GM10266 (cell line): ENCODE measurements around the gene ETS2.

Experiments
- DNase-seq: peaks from one replicate; pipeline ENCODE4 v3.0.0; 2012; ENCODE audit errors: extremely low spot score
- TF ChIP-seq, protein P1 (sequence below): IDR thresholded peaks from 2 replicates; pipeline ENCODE4 v1.5.1; 2012; ENCODE audit warnings: mild to moderate bottlenecking, low read depth; ENCODE audit not compliant: control insufficient read depth, insufficient read depth; ENCODE audit errors: missing control alignments

The ETS2 gene

DNA sequence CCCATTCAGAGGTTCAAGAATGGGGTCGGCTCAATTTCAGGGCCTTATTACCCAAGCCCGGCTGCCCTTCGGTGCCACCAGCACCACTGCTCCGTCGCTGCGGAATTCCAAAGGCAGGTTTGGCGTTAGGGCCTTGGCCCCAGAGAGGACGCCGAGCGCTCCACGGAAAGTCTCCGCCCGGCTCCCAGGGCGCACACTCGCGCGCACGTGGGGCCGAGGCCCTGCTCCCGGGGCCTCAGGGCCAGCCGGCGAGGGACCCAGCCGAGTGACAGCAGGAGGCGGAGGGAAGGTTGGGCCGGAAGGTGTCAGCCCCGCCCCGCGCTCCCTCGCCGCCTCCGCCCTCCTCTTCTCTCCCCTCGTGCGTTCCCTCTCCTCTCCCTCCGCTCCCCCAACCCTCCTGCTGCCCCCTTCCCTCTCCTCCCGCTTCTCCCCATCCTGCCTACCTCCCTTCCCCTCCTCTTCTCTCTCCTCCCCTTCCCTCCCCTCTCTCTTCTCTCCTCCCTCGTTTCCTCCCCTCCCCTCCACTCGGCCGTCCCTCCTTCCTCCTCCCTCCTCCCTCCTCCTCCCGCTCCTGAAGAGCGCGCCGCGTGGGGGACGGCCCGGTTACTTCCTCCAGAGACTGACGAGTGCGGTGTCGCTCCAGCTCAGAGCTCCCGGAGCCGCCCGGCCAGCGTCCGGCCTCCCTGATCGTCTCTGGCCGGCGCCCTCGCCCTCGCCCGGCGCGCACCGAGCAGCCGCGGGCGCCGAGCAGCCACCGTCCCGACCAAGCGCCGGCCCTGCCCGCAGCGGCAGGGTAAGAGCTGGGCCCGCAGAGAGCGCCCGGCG, at the start of gene ETS2:
ETS2 (plus strand) TSS at position 602 of the 825 bp plus-strand sequence. CDS start 4,106 bp downstream, outside the sequence.
- TF ChIP-seq, protein P1, sequence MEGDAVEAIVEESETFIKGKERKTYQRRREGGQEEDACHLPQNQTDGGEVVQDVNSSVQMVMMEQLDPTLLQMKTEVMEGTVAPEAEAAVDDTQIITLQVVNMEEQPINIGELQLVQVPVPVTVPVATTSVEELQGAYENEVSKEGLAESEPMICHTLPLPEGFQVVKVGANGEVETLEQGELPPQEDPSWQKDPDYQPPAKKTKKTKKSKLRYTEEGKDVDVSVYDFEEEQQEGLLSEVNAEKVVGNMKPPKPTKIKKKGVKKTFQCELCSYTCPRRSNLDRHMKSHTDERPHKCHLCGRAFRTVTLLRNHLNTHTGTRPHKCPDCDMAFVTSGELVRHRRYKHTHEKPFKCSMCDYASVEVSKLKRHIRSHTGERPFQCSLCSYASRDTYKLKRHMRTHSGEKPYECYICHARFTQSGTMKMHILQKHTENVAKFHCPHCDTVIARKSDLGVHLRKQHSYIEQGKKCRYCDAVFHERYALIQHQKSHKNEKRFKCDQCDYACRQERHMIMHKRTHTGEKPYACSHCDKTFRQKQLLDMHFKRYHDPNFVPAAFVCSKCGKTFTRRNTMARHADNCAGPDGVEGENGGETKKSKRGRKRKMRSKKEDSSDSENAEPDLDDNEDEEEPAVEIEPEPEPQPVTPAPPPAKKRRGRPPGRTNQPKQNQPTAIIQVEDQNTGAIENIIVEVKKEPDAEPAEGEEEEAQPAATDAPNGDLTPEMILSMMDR = no peak
- DNase-seq = peak; percentile 87

DNA sequence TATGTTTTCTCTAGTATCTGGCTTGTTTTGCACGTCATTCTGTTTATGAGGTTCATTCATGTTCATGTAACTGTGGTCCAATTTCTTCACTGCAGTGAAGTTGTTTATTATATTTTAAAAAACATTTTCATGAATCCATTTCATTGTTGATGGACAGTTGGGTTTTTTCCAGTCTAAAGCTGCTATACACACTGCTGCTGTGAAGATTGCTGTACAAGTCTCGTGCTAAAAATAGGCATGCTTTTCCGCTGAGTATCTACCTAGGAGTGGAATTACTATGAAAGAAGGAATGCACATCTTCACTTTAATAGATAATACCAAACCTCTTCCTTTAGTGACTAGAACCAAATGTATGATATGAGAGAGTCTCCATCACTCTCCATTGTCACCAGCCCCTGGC, 49.0 kb upstream of the ETS2 start:
- TF ChIP-seq, protein P1 = no peak
- no peak for DNase-seq

DNA sequence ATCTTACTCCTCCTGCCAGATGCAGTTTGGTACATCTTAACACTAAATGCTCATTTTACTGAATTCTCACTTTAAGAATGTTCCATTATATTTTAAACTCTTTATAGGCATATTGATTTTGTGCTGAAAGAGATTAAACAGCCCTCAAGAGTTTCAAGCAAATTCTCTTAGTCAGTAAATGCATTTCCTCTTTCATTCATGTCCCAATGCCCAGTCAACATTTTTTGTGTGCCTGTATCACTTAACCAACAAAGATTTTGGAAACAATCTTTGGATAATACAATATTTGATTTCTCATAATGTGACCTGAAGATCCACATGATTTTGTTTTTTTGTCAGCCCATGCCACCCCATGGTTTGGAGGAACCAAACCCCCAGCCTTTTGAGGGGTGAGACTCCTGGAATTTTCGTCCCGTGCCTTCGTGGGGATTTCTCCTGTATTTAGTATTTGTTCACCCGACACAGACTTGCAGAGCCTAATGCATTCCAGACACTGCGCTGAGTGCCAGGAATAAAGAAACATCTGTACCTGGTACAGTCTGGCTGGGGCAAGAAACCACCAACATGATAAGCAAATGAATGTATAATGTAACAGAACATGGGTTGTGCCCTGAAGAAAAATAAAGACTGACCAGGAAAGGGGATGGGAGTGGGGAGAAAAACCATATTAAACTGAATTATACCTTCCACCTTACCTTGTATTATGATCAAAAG, 47.1 kb upstream of the ETS2 start:
- no peak for DNase-seq
- TF ChIP-seq, protein P1 = no peak

DNA sequence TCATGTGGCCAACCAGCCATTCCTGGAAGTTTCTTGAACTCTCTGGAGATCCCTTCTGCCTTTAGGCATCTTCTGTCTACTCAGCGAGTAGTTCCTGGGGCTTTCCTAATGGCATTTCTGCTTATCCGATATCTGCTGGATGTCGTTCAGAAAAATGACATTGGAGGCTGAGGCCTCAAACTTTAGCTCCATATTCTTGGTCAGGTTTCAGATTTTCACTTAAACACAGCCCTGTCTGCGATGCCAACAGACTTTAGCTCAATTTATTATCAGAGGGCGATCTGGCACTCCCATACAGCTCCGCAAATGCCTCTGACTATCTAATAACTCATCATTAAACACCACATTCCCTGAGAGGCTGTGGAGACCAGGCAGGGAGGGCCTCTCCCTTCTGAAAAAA, 46.3 kb upstream of the ETS2 start:
- DNase-seq = no peak
- TF ChIP-seq, protein P1 = no peak

DNA sequence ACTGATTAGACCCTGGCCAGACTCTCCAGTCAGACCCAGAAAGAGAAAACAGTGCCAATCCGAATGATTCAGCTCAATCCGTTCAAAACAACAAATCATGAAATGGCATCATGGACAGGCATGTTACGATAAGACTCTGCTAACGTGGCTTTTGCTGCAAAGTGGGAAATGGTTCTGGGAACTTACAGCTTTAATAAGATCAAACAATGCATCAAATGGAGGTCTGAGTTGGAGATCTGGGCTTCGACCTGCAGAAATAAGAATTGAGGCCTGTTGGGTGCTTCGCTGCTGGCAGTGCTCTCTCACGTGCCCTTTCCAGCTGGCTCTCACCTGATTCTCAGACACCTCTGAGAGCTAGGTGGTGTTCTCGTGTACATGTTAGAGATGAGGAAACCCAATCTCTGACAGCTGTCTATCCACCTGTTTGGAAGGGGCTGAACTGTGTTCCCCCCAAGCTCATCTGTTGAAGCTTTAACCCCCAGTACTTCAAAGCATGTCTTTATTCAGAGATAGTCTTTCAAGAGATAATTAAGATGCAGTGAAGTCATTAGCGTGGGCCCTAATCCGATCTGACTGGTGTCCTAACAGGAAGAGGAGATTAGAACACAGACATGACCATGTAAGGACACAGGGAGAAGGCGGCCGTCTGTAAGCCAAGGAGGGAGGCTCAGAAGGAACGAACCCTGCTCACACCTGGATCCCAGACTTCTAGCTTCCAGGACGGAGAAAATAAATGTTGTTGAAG, 45.5 kb upstream of the ETS2 start:
- DNase-seq = no peak
- TF ChIP-seq, protein P1 = no peak

DNA sequence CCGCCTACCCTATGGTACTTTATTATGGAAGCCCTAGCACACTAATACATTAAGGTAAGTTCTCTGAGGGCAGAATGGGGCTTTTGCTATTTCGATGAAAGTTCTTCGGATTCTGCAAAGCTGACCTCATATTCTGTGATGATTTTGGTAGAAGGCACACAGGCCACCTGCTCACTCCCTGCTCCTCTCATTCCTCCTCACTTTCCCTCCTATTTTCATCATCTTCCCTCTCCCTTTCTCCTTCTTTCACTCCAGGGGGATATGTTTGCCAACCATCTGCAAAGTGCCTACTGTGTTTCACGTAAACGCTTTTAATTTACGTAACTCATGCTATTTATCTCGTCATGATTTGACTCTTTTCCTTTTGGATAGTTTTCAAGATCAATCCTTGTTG, 45.0 kb upstream of the ETS2 start:
- TF ChIP-seq, protein P1 = no peak
- DNase-seq = no peak
